Measurements from ENCODE around the gene ERICH4. TPM values are rescaled to one million over a fixed set of nuclear protein-coding genes. Genes with fewer than 3 reads are reported as not detected.

The ERICH4 gene
- total RNA-seq, 4 donors from 2014 or later: 17.3 to 49.0 (median 22.3) TPM

GRCh38 chr19:41445575-41445974 is 2.6 kb downstream of the ERICH4 start:
- Histone ChIP-seq H3K27me3 (no peaks in the 10 kb centered on the region), H3K4me3 (peak overlapping the region in 1 of 4 donors; percentile 50)
- DNase-seq: peak in 1 of 3 donors; percentile 28

GRCh38 chr19:41447732-41448332 is 4.9 kb downstream of the ERICH4 start:
- H3K9me3 ChIP-seq: no peaks in the 10 kb centered on the region
- no peaks in the 10 kb centered on the region for H3K27me3 ChIP-seq
- H3K4me3 ChIP-seq: no peak overlapping the region
- DNase-seq: no peak
- H3K36me3 ChIP-seq: no peaks in the 10 kb centered on the region
- H3K4me1 ChIP-seq: peaks cover 0 to 12% (median 1%) of the 10 kb centered on the region in 4 donors
- H3K27ac ChIP-seq: no peak overlapping the region
- TF ChIP-seq POLR2A (IDR thresholded peaks at IDR 0.05) (no peak), CTCF (IDR thresholded peaks at IDR 0.05) (peak in 2 of 6 experiments; percentile 6 to 9)

More at GRCh38 chr19:41445575-41445974, 2.6 kb downstream of the ERICH4 start:
- Histone ChIP-seq H3K4me1 (peaks cover 0 to 19% (median 1%) of the 10 kb centered on the region in 4 donors), H3K36me3 (no peaks in the 10 kb centered on the region), H3K9me3 (no peaks in the 10 kb centered on the region), H3K27ac (no peak overlapping the region)
- TF ChIP-seq CTCF (IDR thresholded peaks at IDR 0.05) (no peak), POLR2A (IDR thresholded peaks at IDR 0.05) (no peak)

GRCh38 chr19:41449079-41449864 is 6.3 kb downstream of the ERICH4 start:
- H3K27ac ChIP-seq: peak overlapping the region in 1 of 4 donors; percentile 1
- peak overlapping the region in 3 of 4 donors; percentile 23 to 38 (median 29) for H3K4me3 ChIP-seq
- no peaks in the 10 kb centered on the region for H3K27me3 ChIP-seq
- no peaks in the 10 kb centered on the region for H3K9me3 ChIP-seq
- TF ChIP-seq POLR2A (IDR thresholded peaks at IDR 0.05): no peak
- peak; percentile 87 to 98 (median 92) for TF ChIP-seq CTCF (IDR thresholded peaks at IDR 0.05)
- peak; percentile 75 to 91 (median 80) for DNase-seq
- H3K4me1 ChIP-seq: peaks cover 0 to 12% (median 1%) of the 10 kb centered on the region in 4 donors
- no peaks in the 10 kb centered on the region for H3K36me3 ChIP-seq

GRCh38 chr19:41449865-41450178 is 6.9 kb downstream of the ERICH4 start:
- no peaks in the 10 kb centered on the region for H3K36me3 ChIP-seq
- H3K27ac ChIP-seq: peak overlapping the region in 1 of 4 donors; percentile 1
- H3K27me3 ChIP-seq: no peaks in the 10 kb centered on the region
- no peak for DNase-seq
- no peaks in the 10 kb centered on the region for H3K9me3 ChIP-seq
- peaks cover 0 to 12% (median 1%) of the 10 kb centered on the region in 4 donors for H3K4me1 ChIP-seq
- TF ChIP-seq POLR2A (IDR thresholded peaks at IDR 0.05) (no peak), CTCF (IDR thresholded peaks at IDR 0.05) (no peak)
- H3K4me3 ChIP-seq: no peak overlapping the region

- DNase-seq: no peak
Measured at GRCh38 chr19:41452584-41453275, 9.8 kb downstream of the ERICH4 start.

More at GRCh38 chr19:41452584-41453275, 9.8 kb downstream of the ERICH4 start:
- TF ChIP-seq POLR2A (IDR thresholded peaks at IDR 0.05) (no peak), CTCF (IDR thresholded peaks at IDR 0.05) (no peak)
- Histone ChIP-seq H3K4me3 (no peak overlapping the region), H3K9me3 (no peaks in the 10 kb centered on the region), H3K27me3 (no peaks in the 10 kb centered on the region), H3K4me1 (peaks cover 0 to 12% (median 1%) of the 10 kb centered on the region in 4 donors), H3K27ac (no peak overlapping the region), H3K36me3 (no peaks in the 10 kb centered on the region)
